HEK293 (cell line): ENCODE results near the gene RNF222.

ENCODE experiments used
- TCF7L2 ChIP-seq: IDR thresholded peaks from 2 replicates; pipeline ENCODE4 v1.6.1; 2011; ENCODE audit warnings: low read depth, mild to moderate bottlenecking, inconsistent platforms, low read length, moderate library complexity, borderline replicate concordance
- YY1 ChIP-seq: fragments of 450-650 bp; formaldehyde crosslinking; IDR thresholded peaks from 2 replicates; pipeline ENCODE4 v1.5.1; 2018; ENCODE audit warnings: missing biosample characterization, missing genetic modification characterization

GRCh38 chr17:8417806-8418205 lies 20.2 kb upstream of the RNF222 start:
- no peak for TF ChIP-seq YY1 (tag by site-specific recombination)
- no peak for TF ChIP-seq TCF7L2
